Tibial nerve (tissue), 4 donors: Measurements from ENCODE around the gene SGTA. TPM values are rescaled to one million over a fixed set of nuclear protein-coding genes. Genes with fewer than 3 reads are reported as not detected.

ENCODE experiments used
- DNase-seq, 2 donors: peaks; one replicate each; pipeline ENCODE4 v3.0.0-alpha.2; 2019; ENCODE audit warnings: low spot score in 2 of 2
- H3K27ac ChIP-seq, 4 donors: fragments of 200-600 bp; sonication (generic) in 3 of 4; one replicate each; pipeline ENCODE4 v1.5.1; 2017 to 2019; ENCODE audit warnings: mild to moderate bottlenecking in 1 of 4
- H3K27me3 ChIP-seq, 2 donors: fragments of 200-600 bp; sonication (generic) in 1 of 2; one replicate each; pipeline versions ENCODE4 v1.5.1 to v1.6.0; 2017 to 2019
- H3K36me3 ChIP-seq, 3 donors: fragments of 200-600 bp; sonication (generic); one replicate each; pipeline ENCODE4 v1.5.1; 2018 to 2019
- H3K4me1 ChIP-seq, 4 donors: fragments of 200-600 bp; sonication (generic) in 3 of 4; one replicate each; pipeline ENCODE4 v1.5.1; 2017 to 2019
- H3K4me3 ChIP-seq, 4 donors: fragments of 200-600 bp; sonication (generic) in 3 of 4; one replicate each; pipeline ENCODE4 v1.5.1; 2017 to 2019; ENCODE audit warnings: mild to moderate bottlenecking in 1 of 4, moderate library complexity in 1 of 4
- H3K9me3 ChIP-seq, 4 donors: fragments of 200-600 bp; sonication (generic) in 3 of 4; one replicate each; pipeline ENCODE4 v1.5.1; 2017 to 2019
- EP300 ChIP-seq, 2 donors: sonication (generic); formaldehyde crosslinking; IDR thresholded peaks; one replicate each; pipeline ENCODE4 v1.6.1; 2017; ENCODE audit warnings: antibody characterized with exemption in 2 of 2, mild to moderate bottlenecking in 1 of 2
- POLR2A ChIP-seq, 2 donors: fragments of 450-650 bp; IDR thresholded peaks; one replicate each; pipeline ENCODE4 v1.6.1; 2017; ENCODE audit warnings: antibody characterized with exemption in 2 of 2, mild to moderate bottlenecking in 2 of 2, moderate library complexity in 2 of 2
- WGBS, 2 donors: methylation state at CpG; one replicate each; pipeline ENCODE4 v1.1.5; 2018; 5-methylcytosine and 5-hydroxymethylcytosine counted together
- total RNA-seq, 4 donors: library from RNA; depleted of rRNA; stranded (reverse); fragments of >200 nt; gene quantifications; one replicate each; pipeline ENCODE4 v1.1.0, GENCODE V29; 2016
- TF ChIP-seq, protein P1 (sequence below), 5 experiments: fragments of 200-600 bp in 3 of 5; fragments of 450-650 bp in 2 of 5; sonication (generic) in 3 of 5; IDR thresholded peaks; one replicate each; pipeline ENCODE4 v1.5.1; 2016 to 2019; ENCODE audit warnings: antibody characterized with exemption in 5 of 5, mild to moderate bottlenecking in 3 of 5, moderate library complexity in 2 of 5

SGTA gene, protein sequence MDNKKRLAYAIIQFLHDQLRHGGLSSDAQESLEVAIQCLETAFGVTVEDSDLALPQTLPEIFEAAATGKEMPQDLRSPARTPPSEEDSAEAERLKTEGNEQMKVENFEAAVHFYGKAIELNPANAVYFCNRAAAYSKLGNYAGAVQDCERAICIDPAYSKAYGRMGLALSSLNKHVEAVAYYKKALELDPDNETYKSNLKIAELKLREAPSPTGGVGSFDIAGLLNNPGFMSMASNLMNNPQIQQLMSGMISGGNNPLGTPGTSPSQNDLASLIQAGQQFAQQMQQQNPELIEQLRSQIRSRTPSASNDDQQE
- 10 to 100 TPM; 40.2 to 47.6 (median 44.9) TPM for total RNA-seq

DNA sequence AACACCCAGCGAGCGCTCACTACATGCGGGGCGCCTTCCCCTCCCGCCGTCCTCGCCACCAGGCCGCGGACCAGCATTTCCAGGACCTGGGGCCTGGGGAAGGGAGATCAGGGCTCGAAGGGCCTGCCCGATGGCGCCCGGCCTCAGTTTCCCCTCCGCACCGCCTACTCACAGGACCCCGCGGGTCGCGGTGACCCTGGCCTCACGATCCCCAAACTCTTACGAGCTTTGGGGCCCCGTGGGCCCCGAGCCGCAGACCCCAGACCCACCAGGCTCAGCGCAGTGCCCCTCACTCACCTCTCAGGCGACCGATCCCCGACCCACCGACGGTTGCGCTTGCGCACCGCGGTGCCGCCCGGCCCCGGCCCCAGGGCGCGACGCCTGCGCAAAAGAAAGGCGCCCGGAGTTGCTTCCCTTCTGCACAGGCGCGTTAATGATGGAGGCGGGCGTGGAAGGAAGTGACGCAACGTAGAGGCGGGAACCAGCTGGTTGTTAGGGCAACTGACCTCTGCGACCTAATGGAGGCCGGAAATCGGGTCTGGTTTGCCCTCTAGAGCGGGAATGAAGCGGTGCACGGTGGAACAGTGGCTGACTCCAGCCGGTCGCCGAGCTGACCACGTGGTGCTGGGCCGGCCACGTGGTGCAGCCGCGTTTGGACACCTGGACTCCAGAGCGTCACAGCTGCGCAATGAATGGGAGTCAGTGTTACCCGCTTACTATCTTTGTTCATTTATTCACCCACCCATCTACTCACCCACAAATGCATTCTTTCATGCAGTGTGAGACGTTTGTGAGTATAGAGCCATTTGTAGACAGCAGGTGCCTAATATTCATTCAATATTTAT, at the start of gene SGTA:
Gene SGTA, minus strand, starts transcription at position 338 of the 845 bp plus-strand sequence. CDS start 14,205 bp downstream, outside the sequence.
- TF ChIP-seq, protein P1, sequence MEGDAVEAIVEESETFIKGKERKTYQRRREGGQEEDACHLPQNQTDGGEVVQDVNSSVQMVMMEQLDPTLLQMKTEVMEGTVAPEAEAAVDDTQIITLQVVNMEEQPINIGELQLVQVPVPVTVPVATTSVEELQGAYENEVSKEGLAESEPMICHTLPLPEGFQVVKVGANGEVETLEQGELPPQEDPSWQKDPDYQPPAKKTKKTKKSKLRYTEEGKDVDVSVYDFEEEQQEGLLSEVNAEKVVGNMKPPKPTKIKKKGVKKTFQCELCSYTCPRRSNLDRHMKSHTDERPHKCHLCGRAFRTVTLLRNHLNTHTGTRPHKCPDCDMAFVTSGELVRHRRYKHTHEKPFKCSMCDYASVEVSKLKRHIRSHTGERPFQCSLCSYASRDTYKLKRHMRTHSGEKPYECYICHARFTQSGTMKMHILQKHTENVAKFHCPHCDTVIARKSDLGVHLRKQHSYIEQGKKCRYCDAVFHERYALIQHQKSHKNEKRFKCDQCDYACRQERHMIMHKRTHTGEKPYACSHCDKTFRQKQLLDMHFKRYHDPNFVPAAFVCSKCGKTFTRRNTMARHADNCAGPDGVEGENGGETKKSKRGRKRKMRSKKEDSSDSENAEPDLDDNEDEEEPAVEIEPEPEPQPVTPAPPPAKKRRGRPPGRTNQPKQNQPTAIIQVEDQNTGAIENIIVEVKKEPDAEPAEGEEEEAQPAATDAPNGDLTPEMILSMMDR (IDR thresholded peaks at IDR 0.05): peak; percentile 39 to 81 (median 58)
- TF ChIP-seq EP300 (IDR thresholded peaks at IDR 0.05): peak; percentile 93 to 99
- peak; percentile 79 to 92 for TF ChIP-seq POLR2A (IDR thresholded peaks at IDR 0.05)
- 1% methylated on average over 45 to 60 of the region's 68 CpGs for WGBS, 2 donors
- peaks cover 0 to 73% (median 47%) of the 10 kb centered on the region in 4 donors for H3K4me1 ChIP-seq

DNA sequence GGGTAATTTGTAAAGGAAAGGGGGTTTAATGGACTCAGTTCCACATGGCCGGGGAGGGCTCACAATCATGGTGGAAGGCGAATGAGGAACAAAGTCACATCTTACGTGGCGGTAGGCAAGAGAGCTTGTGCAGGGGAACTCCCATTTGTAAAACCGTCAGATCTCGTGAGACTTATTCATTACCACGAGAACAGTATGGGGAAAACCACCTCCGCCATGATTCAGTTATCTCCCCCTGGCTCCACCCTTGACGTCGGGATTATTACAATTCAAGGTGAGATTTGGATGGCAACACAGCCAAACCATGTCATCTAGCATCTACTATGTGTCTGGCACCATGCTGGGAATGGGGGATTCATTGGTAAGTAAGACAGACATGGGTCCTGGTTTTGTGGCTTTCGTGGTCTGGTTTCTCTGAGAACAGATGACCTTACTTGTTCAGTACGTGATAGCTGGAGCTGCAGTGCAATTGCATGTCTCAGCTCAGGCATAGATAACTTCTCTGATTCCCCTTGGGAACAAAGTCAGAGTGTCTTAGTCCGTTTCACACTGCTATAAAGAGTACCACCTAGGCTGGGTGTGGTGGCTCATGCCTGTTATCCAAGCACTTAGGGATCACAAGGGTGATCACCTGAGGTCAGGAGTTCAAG, 44.9 kb upstream of the SGTA start:
- DNase-seq: no peak
- Histone ChIP-seq H3K9me3 (peaks cover 0 to 75% (median 12%) of the 10 kb centered on the region in 4 donors), H3K36me3 (peaks cover 0 to 100% (median 10%) of the 10 kb centered on the region in 3 donors), H3K4me1 (no peaks in the 10 kb centered on the region), H3K27me3 (no peaks in the 10 kb centered on the region), H3K4me3 (no peak overlapping the region), H3K27ac (no peak overlapping the region)
- WGBS, 2 donors: 91 to 92% methylated on average over 12 to 13 of the region's 13 CpGs
- TF ChIP-seq, protein P1 (IDR thresholded peaks at IDR 0.05): no peak
- no peak for TF ChIP-seq POLR2A (IDR thresholded peaks at IDR 0.05)
- no peak for TF ChIP-seq EP300 (IDR thresholded peaks at IDR 0.05)

More for the DNA sequence above, at the start of gene SGTA:
- Histone ChIP-seq H3K36me3 (peaks cover 0 to 8% (median 0%) of the 10 kb centered on the region in 3 donors), H3K9me3 (no peaks in the 10 kb centered on the region), H3K4me3 (peak within 1 kb of the TSS; percentile 76 to 99 (median 94)), H3K27me3 (no peaks in the 10 kb centered on the region), H3K27ac (peak within 1 kb of the TSS; percentile 93 to 96 (median 94))
- DNase-seq: peak; percentile 97 to 99

DNA sequence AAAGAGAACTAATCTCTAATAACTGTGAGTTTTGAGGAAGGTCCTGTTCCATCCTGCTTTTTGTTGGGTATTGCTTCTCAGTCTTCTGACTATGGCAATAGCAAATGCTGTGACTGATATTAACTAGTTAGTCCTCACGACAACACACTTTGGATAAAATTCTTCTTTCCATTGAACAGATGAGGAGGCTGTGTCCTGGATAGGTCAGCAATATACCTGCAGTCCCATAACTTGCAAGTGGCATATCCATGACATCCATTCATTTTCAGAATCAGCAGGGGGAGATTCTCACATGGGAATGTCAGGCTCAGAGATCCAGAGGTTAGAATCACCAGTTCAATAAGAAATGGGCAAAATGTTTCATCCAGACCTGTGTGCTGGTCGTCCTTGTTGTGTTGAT, 43.9 kb upstream of the SGTA start:
- peaks cover 0 to 96% (median 3%) of the 10 kb centered on the region in 3 donors for H3K36me3 ChIP-seq
- H3K27me3 ChIP-seq: no peaks in the 10 kb centered on the region
- DNase-seq: no peak
- H3K27ac ChIP-seq: no peak overlapping the region
- peaks cover 0 to 66% (median 8%) of the 10 kb centered on the region in 4 donors for H3K9me3 ChIP-seq
- no peaks in the 10 kb centered on the region for H3K4me1 ChIP-seq
- 97% methylated on average over 2 of the region's 2 CpGs for WGBS, 2 donors
- H3K4me3 ChIP-seq: no peak overlapping the region
- TF ChIP-seq POLR2A (IDR thresholded peaks at IDR 0.05): no peak
- TF ChIP-seq, protein P1 (IDR thresholded peaks at IDR 0.05): no peak
- no peak for TF ChIP-seq EP300 (IDR thresholded peaks at IDR 0.05)

DNA sequence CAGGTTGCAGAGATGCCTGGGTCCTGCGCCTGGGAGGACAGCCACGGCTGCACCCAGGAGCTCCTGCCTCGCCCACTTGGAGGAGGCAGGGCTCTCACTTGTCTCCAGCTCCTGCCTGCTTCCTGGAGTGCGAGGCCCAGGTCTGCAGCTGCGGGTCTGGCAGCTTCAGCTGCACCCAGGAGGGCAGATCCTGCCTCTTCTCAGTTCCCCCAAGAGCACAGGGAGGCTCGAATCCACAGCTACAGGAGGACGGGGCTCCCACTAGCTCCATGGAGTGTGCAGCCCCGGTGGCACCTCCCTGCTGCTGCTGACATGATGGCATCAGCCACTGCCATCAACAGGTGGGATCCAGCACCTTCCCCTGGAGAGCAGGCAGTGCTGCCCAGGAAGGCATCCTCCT, 41.1 kb upstream of the SGTA start:
- peaks cover 0 to 37% (median 0%) of the 10 kb centered on the region in 4 donors for H3K9me3 ChIP-seq
- H3K27me3 ChIP-seq: no peaks in the 10 kb centered on the region
- no peak for DNase-seq
- H3K4me3 ChIP-seq: no peak overlapping the region
- WGBS, 2 donors: 80% methylated on average over 6 to 8 of the region's 8 CpGs
- TF ChIP-seq EP300 (IDR thresholded peaks at IDR 0.05) (no peak), POLR2A (IDR thresholded peaks at IDR 0.05) (no peak)
- TF ChIP-seq, protein P1 (IDR thresholded peaks at IDR 0.05): no peak
- H3K36me3 ChIP-seq: peaks cover 0 to 67% (median 3%) of the 10 kb centered on the region in 3 donors
- no peak overlapping the region for H3K27ac ChIP-seq
- H3K4me1 ChIP-seq: peaks cover 0 to 18% (median 5%) of the 10 kb centered on the region in 4 donors
